Kidney glomerular epithelial cell (primary cell): ENCODE data around the gene DYRK4.

ENCODE experiments used
- DNase-seq: peaks from one replicate; lab custom pipeline; 2025; lab: John Stamatoyannopoulos, UW

Gene DYRK4

GRCh38 chr12:4564818-4565217, 2.8 kb downstream of the DYRK4 start:
- no peak for DNase-seq

GRCh38 chr12:4566474-4566873, 4.5 kb downstream of the DYRK4 start:
- no peak for DNase-seq

DNA sequence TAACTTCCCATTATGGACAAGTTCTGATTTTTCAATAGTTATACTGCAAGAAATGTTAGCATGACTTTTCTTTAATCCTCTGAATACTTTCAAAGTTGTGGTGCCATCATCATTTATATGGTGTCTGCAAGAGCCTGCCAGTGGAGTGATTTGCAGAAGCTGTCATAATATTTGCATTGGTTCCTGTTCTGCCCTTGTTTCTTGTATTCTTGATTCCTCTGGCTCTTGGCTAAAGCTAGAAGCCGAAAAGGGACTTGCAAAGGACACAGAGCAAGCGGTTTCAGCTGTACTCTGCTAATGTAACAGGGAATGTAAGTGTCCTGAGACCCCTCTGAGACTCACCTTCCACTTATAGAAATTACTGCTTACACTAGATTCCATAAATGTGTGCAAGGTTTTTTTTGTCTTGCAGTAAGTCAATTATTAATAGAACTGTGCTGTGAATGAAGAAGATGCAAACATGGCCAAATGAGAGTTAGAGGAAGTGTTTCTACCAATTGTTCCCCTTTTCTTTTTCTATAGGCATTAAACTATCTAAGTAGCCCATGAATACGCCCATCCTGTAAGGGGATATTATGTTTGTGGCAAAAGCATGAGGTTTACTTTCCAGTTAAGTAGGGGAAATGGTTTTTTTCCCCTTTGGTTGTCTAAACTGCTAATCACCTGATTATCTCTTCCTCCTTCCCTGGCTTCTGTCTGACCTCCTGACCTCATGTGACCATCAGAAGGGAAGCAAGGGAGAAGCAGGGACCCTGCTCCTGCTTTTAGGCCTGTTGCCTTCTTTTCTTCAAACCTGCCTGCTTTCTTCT, 5.3 kb downstream of the DYRK4 start:
- no peak for DNase-seq

DNA sequence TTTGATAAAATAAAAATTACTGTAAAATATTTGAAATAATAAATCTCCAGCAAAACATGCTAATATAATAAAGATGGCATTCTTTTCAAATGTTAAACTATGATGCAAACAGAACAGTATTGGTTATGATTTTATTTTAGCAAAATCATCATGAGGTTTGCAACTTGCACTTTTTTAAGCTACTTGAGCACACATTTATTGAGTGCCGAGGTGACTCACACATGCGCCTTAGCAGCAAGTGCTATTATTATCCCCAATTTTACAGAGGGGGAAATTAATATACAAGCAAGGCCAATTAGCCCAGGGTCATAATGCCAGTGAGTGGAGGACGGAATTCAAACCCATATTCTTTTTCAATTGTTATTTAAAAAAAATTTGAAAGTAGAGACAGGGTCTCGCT, 7.3 kb downstream of the DYRK4 start:
- DNase-seq: no peak

DNA sequence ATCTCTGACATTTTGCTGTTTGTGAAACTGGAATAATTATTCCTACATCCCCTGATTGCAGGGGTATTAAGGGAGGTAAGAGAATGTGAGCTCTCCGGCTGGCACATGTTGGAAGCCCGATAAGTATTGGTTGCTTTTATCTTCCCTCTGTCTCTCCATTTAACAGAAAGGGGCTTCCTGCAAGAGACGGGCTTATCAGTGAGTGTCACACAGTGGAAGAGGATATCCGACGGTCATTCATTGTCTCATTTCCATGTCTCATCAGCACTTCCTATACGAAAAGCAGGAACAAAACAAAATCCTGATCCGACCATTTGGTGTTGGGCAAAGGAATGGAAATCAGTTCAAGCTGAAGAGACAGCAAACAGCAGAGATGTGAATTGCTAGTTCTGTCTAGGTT, 10.7 kb downstream of the DYRK4 start:
- DNase-seq: no peak

DNA sequence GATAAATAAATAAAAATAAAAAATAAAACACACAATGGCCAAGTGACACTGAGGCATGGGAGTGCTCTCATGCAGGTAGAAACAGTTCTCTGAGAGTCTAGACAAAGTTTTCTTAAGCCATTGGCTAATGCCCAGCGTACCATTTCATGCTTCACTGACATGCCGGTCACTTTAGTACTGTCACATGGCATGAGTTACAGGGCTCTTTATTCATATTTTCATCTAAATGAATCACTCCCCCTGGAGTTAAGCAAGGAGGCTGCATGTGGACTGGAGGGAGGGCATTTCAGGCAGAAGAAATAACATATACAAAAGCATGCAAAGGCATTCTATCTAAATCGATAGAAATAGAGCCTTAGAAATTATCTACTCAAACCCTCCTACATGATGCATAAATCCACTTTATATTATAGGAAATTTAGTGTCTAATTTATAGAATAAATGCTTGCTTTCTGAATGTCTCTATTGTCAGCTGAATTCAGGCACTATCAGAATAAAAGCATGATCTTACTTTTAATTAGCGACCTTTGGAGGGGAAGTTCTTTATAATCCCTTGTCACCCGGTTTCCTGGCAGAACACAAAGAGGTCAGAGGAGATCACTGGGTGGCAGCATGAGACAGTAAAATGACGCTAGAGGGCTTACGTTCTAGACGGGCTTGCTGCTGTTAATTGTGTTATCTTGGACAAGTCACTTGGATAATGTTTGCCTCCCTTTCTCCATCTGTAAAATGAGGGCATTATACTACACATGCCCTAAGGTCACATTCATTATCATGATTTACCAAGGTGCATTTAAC, 17.5 kb downstream of the DYRK4 start:
- no peak for DNase-seq

- no peak for DNase-seq
Observed at GRCh38 chr12:4580281-4580688, 18.3 kb downstream of the DYRK4 start.

GRCh38 chr12:4584281-4584680, 22.3 kb downstream of the DYRK4 start:
- DNase-seq: no peak

GRCh38 chr12:4584896-4585295, 22.9 kb downstream of the DYRK4 start:
- no peak for DNase-seq

GRCh38 chr12:4586500-4586899, 24.5 kb downstream of the DYRK4 start:
- DNase-seq: no peak

GRCh38 chr12:4587108-4587507, 25.1 kb downstream of the DYRK4 start:
- no peak for DNase-seq

DNA sequence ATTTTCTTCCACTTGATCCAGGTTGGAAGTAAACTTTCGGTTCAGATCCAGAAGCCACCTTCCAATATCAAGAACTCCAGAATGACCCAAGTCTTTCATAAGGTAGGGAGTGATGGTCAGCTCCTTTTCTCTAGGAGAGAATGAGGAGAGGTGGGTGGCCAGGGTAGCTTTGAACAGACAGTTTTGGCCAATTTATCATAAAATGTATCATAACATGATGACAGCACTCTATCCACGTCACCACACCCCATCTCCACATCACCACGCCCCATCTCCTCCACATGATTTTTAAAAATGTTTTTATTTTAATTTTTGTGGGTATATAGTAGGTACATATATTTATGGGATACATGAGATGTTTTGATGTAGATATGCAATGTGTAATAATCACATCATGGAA, 26.9 kb downstream of the DYRK4 start:
- DNase-seq: no peak

GRCh38 chr12:4589941-4590340, 27.9 kb downstream of the DYRK4 start:
- DNase-seq: no peak

GRCh38 chr12:4591180-4591687, 29.2 kb downstream of the DYRK4 start:
- no peak for DNase-seq

DNA sequence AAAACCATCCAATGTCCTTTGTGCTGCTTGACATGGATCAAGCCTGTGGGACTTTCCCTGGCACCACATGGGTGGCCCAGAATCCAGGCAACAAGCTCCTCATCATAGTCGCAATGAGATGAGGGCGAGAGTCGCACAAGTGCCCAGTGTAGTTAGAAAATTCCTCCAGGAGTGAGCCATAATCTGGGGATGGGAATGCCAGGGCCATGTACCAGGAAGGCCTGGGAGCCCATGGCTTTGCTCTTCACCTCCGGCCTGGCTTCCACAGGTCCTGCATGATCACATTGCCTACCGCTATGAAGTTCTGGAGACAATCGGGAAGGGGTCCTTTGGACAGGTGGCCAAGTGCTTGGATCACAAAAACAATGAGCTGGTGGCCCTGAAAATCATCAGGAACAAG, 33.9 kb downstream of the DYRK4 start:
- DNase-seq: no peak

- DNase-seq: no peak
Observed at GRCh38 chr12:4603421-4603820, 41.4 kb downstream of the DYRK4 start.

GRCh38 chr12:4603946-4604345, 41.9 kb downstream of the DYRK4 start:
- no peak for DNase-seq

GRCh38 chr12:4604684-4605193, 42.7 kb downstream of the DYRK4 start:
- DNase-seq: peak; percentile 90

DNA sequence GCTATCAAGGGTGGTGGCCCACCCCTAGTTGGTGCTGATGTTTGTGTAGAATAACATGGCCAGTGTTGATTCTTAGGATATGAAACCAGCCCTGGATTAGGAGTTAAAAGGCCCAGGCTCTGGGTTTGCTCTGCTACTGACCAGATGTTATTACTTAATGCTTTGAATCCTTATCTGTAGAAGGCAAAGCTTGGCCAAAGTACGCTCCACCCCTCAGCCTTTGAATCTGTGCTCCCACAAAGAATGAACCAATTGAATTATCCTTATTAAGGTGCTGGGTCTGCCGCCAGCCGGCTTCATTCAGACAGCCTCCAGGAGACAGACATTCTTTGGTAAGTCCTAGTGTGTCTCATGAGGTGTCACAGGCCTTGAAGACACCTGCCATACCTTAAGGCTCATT, 45.0 kb downstream of the DYRK4 start:
- no peak for DNase-seq

- no peak for DNase-seq
Observed at GRCh38 chr12:4609071-4609470, 47.1 kb downstream of the DYRK4 start.

DNA sequence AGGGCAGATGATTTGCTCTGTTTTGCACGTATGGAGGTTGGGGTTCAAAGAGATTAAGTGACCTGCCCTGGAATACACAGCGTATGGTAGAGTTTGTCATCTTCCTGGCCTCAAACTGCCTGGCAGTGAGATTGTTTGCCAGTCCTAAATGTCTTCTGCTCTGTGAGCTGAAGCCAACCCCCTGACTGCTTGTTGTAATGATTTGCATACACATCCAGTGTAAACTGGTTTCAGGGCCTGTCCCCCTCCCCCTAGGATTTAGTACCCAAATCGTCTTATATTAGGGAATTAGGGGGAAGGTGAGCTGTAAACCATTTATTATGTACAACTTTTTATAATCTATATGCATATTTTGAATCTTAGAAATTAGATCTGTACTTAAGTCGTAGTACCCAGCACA, 48.5 kb downstream of the DYRK4 start:
- DNase-seq: no peak

- DNase-seq: no peak
Observed at GRCh38 chr12:4615667-4616066, 53.7 kb downstream of the DYRK4 start.

DNA sequence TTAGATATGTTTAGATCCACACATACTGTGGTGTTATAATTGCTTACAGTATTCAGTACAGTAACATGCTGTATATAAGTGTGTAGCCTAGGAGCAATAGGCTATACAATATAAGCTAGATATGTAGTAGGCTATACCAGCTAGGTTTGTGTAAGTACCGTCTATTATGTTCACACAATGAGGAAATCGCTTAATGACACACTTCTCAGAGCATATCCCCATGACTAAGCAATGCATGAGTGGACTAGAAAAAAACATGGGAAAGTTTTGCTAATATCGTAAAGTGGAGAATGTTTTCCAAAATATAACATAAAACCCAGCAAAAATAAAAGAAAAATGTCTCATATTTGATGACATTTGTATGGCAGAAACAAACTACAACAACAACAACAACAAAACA, 59.5 kb downstream of the DYRK4 start:
- no peak for DNase-seq
